HAP-1 (cell line): ENCODE data around the gene C19orf85.

Experiments used
- DNase-seq, 2 experiments: peaks; one replicate each; pipeline ENCODE4 v3.0.0-alpha.2; 2016 to 2020; ENCODE audit warnings: low spot score in 2 of 2
- H3K27me3 ChIP-seq: fragments of 250-450 bp; sonication (Bioruptor Pico); 2 replicates; pipeline ENCODE4 v1.5.1; 2020; ENCODE audit warnings: low read depth, mild to moderate bottlenecking, moderate library complexity
- H3K36me3 ChIP-seq: fragments of 250-450 bp; sonication (Bioruptor Pico); replicated peaks from 2 replicates; pipeline ENCODE4 v1.5.1; 2020; ENCODE audit warnings: mild to moderate bottlenecking
- H3K4me1 ChIP-seq: fragments of 250-450 bp; sonication (Bioruptor Pico); 2 replicates; pipeline ENCODE4 v1.5.1; 2020; ENCODE audit warnings: mild to moderate bottlenecking
- H3K4me3 ChIP-seq: fragments of 250-450 bp; sonication (Bioruptor Pico); 2 replicates; pipeline ENCODE4 v1.5.1; 2020; ENCODE audit warnings: mild to moderate bottlenecking, moderate library complexity
- H3K9me3 ChIP-seq: fragments of 250-450 bp; sonication (Bioruptor Pico); 2 replicates; pipeline ENCODE4 v1.5.1; 2020; ENCODE audit warnings: mild to moderate bottlenecking, moderate library complexity
- in situ Hi-C: fragments of 300-500 bp; cut with MboI; formaldehyde crosslinking; loops from 3 replicates; pipeline ENCODE4 v1.14.3; 2020; ENCODE audit warnings: low sequenced_read_pairs, inconsistent platforms, mixed read lengths

The C19orf85 gene

GRCh38 chr19:55486043-55486970 lies 21.8 kb upstream of the C19orf85 start:
- peak overlapping the region; percentile 59; the same call in 1 of the 2 replicates for H3K4me3 ChIP-seq
- H3K9me3 ChIP-seq = no peaks in the 10 kb centered on the region
- H3K36me3 ChIP-seq = peaks cover 6% of the 10 kb centered on the region; the same call in 1 of the 2 replicates
- peaks cover 4% of the 10 kb centered on the region; the same call in 1 of the 2 replicates for H3K4me1 ChIP-seq
- H3K27me3 ChIP-seq = no peaks in the 10 kb centered on the region
- DNase-seq = no peak
- in situ Hi-C loops = no loop called here

GRCh38 chr19:55485439-55486011 lies 21.0 kb upstream of the C19orf85 start:
- Histone ChIP-seq H3K27me3 (no peaks in the 10 kb centered on the region), H3K4me1 (peaks cover 4% of the 10 kb centered on the region; the same call in 1 of the 2 replicates), H3K9me3 (no peaks in the 10 kb centered on the region), H3K4me3 (peak overlapping the region; percentile 59), H3K36me3 (peaks cover 6% of the 10 kb centered on the region; the same call in 1 of the 2 replicates)
- no peak for DNase-seq
- in situ Hi-C loops = no loop called here

- Histone ChIP-seq H3K9me3 (no peaks in the 10 kb centered on the region), H3K36me3 (peaks cover 6% of the 10 kb centered on the region; the same call in 1 of the 2 replicates), H3K27me3 (no peaks in the 10 kb centered on the region), H3K4me3 (peak within 1 kb of the TSS; percentile 59), H3K4me1 (peaks cover 4% of the 10 kb centered on the region; the same call in 1 of the 2 replicates)
- in situ Hi-C loops = no loop called here
- DNase-seq = peak; percentile 70 to 90
Measured at GRCh38 chr19:55484593-55485438, 20.3 kb upstream of the C19orf85 start, which contains the start of gene NAT14. Gene NAT14, plus strand, starts transcription at chr19:55485188. Its CDS starts 521 bp downstream, at chr19:55485709.

- DNase-seq = no peak
- Histone ChIP-seq H3K4me1 (peaks cover 4% of the 10 kb centered on the region; the same call in 1 of the 2 replicates), H3K27me3 (no peaks in the 10 kb centered on the region), H3K36me3 (peaks cover 6% of the 10 kb centered on the region; the same call in 1 of the 2 replicates), H3K4me3 (peak overlapping the region; percentile 59; the same call in 1 of the 2 replicates), H3K9me3 (no peaks in the 10 kb centered on the region)
- in situ Hi-C loops = no loop called here
Measured at GRCh38 chr19:55483706-55484592, 19.4 kb upstream of the C19orf85 start.

DNA sequence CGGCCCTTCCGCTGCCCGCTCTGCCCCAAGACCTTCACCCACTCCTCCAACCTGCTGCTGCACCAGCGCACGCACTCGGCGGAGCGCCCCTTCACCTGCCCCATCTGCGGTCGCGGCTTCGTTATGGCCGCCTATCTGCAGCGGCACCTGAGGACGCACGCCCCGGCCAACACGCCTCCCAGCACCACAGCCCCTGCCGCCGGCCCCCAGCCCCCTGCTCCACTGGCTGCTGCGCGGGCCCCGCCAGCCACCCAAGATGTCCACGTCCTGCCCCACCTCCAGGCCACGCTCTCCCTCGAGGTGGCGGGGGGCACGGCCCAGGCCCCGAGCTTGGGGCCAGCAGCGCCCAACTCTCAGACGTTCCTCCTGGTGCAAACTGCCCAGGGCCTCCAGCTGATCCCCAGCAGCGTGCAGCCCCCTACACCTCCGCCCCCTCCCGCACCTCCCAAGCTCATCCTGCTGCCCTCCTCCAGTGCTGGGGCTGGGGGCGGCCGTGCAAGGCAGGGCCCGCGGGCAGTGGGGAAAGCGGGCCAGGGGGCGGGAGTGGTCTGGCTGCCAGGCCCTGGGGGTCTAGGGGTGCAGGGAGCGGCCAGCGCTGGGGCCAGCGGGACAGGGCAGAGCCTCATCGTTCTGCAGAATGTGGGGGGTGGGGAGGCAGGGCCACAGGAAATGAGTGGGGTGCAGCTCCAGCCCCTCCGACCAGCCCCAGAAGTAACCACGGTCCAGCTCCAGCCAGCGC lies 18.6 kb upstream of the C19orf85 start:
- no peaks in the 10 kb centered on the region for H3K27me3 ChIP-seq
- peaks cover 6% of the 10 kb centered on the region; the same call in 1 of the 2 replicates for H3K36me3 ChIP-seq
- no peak for DNase-seq
- H3K4me3 ChIP-seq = no peak overlapping the region
- H3K4me1 ChIP-seq = peaks cover 4% of the 10 kb centered on the region; the same call in 1 of the 2 replicates
- no peaks in the 10 kb centered on the region for H3K9me3 ChIP-seq
- in situ Hi-C loops = no loop called here

- no peaks in the 10 kb centered on the region for H3K27me3 ChIP-seq
- in situ Hi-C loops = no loop called here
- no peaks in the 10 kb centered on the region for H3K9me3 ChIP-seq
- no peak overlapping the region for H3K4me3 ChIP-seq
- peaks cover 5% of the 10 kb centered on the region; the same call in 1 of the 2 replicates for H3K36me3 ChIP-seq
- no peak for DNase-seq
- peaks cover 4% of the 10 kb centered on the region; the same call in 1 of the 2 replicates for H3K4me1 ChIP-seq
Measured at GRCh38 chr19:55482156-55482961, 17.8 kb upstream of the C19orf85 start.

DNA sequence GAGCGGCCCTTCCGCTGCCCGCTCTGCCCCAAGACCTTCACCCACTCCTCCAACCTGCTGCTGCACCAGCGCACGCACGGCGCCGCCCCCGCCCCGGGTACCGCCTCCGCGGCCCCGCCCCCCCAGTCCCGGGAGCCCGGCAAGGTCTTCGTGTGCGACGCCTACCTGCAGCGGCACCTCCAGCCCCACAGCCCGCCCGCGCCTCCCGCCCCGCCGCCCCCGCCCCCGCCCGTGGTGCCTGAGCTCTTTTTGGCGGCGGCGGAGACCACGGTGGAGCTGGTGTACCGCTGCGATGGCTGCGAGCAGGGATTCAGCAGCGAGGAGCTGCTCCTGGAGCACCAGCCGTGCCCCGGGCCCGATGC lies 17.2 kb upstream of the C19orf85 start:
- DNase-seq = no peak
- 0 out of 2 replicates have a peak, but pooled peaks cover 3% of the 10 kb centered on the region for H3K36me3 ChIP-seq
- H3K4me1 ChIP-seq = peaks cover 4% of the 10 kb centered on the region; the same call in 1 of the 2 replicates
- no peaks in the 10 kb centered on the region for H3K27me3 ChIP-seq
- no peak overlapping the region for H3K4me3 ChIP-seq
- in situ Hi-C loops = no loop called here
- no peaks in the 10 kb centered on the region for H3K9me3 ChIP-seq

GRCh38 chr19:55481148-55481793 lies 16.7 kb upstream of the C19orf85 start:
- 0 out of 2 replicates have a peak, but pooled peaks cover 3% of the 10 kb centered on the region for H3K36me3 ChIP-seq
- H3K27me3 ChIP-seq = no peaks in the 10 kb centered on the region
- in situ Hi-C loops = no loop called here
- no peak for DNase-seq
- no peak overlapping the region for H3K4me3 ChIP-seq
- no peaks in the 10 kb centered on the region for H3K9me3 ChIP-seq
- peaks cover 4% of the 10 kb centered on the region; the same call in 1 of the 2 replicates for H3K4me1 ChIP-seq

DNA sequence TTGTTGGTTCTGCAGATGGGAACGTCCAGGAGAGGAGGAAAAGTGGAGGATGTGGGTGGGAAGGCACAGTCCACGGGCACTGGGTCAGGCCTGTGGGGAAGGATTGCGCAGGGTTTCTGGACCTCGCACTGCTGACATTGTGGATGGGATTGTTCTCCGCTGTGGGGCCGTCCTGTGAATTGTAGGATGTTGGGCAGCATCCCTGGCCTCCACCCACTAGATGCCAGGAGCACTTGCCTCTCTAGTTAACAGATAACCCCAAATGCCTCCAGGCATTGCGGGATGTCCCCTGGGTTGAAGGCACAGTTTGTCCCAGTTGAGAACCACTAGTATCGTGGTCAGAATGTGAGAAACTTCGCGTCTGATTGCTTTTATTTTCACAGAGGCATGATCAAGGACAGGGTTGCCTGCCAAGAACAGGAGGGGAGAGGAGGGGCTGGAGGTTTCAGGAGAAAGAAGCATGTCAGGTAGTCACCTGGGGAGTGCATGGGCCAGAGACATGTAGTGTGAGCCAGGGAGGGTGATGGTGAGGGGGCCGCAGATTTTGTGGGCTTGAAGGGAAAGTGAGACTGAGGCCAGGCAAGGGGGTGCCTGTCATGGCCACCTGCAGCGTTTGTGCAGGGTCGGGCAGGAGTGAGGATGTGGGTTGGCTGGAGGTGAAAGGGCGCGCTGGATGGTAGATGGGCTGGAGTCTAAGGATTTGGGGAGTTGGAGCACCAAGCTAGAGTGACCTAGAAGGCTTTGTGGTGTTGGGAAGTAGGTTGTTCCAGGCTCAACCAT lies 15.1 kb upstream of the C19orf85 start:
- in situ Hi-C loops = no loop called here
- peaks cover 11% of the 10 kb centered on the region for H3K4me1 ChIP-seq

GRCh38 chr19:55479045-55479444 lies 14.5 kb upstream of the C19orf85 start:
- Histone ChIP-seq H3K36me3 (0 out of 2 replicates have a peak, but pooled peaks cover 3% of the 10 kb centered on the region), H3K4me1 (peaks cover 8% of the 10 kb centered on the region), H3K9me3 (no peaks in the 10 kb centered on the region), H3K27me3 (no peaks in the 10 kb centered on the region), H3K4me3 (no peak overlapping the region)
- in situ Hi-C loops = no loop called here
- no peak for DNase-seq

More for the DNA sequence above, 15.1 kb upstream of the C19orf85 start:
- no peak for DNase-seq
- Histone ChIP-seq H3K27me3 (no peaks in the 10 kb centered on the region), H3K4me3 (no peak overlapping the region), H3K36me3 (0 out of 2 replicates have a peak, but pooled peaks cover 3% of the 10 kb centered on the region), H3K9me3 (no peaks in the 10 kb centered on the region)
